Subcutaneous adipose tissue (tissue), 4 donors: ENCODE results near the gene GRIK2. TPM values are rescaled to one million over a fixed set of nuclear protein-coding genes. Genes with fewer than 3 reads are reported as not detected.

Source experiments
- CTCF ChIP-seq: fragments of 450-650 bp; IDR thresholded peaks from one replicate; pipeline ENCODE4 v1.5.1; 2016; ENCODE audit warnings: low read depth, mild to moderate bottlenecking, control low read depth, antibody characterized with exemption, moderate library complexity
- total RNA-seq, 4 donors: library from RNA; depleted of rRNA; stranded (reverse); fragments of >200 nt; gene quantifications; one replicate each; pipeline ENCODE4 v1.1.0, GENCODE V29; 2016

GRIK2 gene
- total RNA-seq, 4 donors from 2014 or later = 0.19 to 1.5 (median 0.81) TPM

GRCh38 chr6:101401792-101402621, 8.5 kb downstream of the GRIK2 start:
- TF ChIP-seq CTCF = no peak

- no peak for TF ChIP-seq CTCF
Measured at GRCh38 chr6:101402622-101403031, 9.1 kb downstream of the GRIK2 start.

- no peak for TF ChIP-seq CTCF
Measured at GRCh38 chr6:101403216-101403945, 9.9 kb downstream of the GRIK2 start.

- TF ChIP-seq CTCF = no peak
Measured at GRCh38 chr6:101404775-101405174, 11.3 kb downstream of the GRIK2 start.

GRCh38 chr6:101413773-101414172, 20.3 kb downstream of the GRIK2 start:
- TF ChIP-seq CTCF = no peak

GRCh38 chr6:101417900-101418299, 24.4 kb downstream of the GRIK2 start:
- no peak for TF ChIP-seq CTCF

- TF ChIP-seq CTCF = no peak
Measured at GRCh38 chr6:101422251-101422650, 28.7 kb downstream of the GRIK2 start.
